ENCODE data around the gene PXDN. TPM values are rescaled to one million over a fixed set of nuclear protein-coding genes. Genes with fewer than 3 reads are reported as not detected.

The PXDN gene
- total and polyA plus RNA-seq, 9 of the 15 experiments (the other 6 are each of a cell fraction or from before 2014, with no cell fraction given), result 0.49 TPM; not detected in 8

DNA sequence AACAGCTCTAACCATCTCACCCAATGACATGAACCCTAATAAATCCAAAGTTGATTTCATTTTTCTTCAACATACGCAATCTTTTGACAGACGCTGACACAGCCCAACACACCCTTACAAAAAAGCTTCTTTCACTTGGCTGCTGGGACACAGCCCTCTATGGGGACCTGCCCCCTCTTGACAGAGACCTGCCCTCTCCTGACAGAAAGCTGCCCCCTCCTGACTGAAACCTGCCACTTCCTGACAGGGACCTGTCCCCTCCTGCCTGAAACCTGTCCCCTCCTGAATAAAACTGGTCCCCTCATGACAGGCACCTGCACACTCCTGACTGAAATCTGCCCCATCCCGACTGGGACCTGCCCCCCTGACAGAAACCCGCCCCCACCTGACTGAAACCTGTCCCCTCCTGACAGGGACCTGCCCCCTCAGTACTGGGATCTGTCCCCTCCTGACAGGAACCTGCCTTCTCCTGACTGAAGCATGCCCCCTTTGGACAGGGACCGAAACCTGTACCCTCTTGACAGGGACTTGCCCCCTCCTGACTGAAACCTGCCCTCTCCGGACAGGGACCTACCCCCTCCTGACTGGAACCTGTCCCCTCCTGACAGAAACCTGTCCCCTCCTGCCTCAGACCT is 87.9 kb downstream of the PXDN start:
- TF ChIP-seq, protein P1, sequence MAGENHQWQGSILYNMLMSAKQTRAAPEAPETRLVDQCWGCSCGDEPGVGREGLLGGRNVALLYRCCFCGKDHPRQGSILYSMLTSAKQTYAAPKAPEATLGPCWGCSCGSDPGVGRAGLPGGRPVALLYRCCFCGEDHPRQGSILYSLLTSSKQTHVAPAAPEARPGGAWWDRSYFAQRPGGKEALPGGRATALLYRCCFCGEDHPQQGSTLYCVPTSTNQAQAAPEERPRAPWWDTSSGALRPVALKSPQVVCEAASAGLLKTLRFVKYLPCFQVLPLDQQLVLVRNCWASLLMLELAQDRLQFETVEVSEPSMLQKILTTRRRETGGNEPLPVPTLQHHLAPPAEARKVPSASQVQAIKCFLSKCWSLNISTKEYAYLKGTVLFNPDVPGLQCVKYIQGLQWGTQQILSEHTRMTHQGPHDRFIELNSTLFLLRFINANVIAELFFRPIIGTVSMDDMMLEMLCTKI (IDR thresholded peaks at IDR 0.05; ENCODE audit: partially characterized antibody), result no peak
- TF ChIP-seq, protein P2, sequence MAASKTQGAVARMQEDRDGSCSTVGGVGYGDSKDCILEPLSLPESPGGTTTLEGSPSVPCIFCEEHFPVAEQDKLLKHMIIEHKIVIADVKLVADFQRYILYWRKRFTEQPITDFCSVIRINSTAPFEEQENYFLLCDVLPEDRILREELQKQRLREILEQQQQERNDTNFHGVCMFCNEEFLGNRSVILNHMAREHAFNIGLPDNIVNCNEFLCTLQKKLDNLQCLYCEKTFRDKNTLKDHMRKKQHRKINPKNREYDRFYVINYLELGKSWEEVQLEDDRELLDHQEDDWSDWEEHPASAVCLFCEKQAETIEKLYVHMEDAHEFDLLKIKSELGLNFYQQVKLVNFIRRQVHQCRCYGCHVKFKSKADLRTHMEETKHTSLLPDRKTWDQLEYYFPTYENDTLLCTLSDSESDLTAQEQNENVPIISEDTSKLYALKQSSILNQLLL (CRISPR knock-in tag; IDR thresholded peaks at IDR 0.05; ENCODE audit: borderline replicate concordance), result no peak
- TF ChIP-seq ZNF76 (CRISPR knock-in tag; IDR thresholded peaks at IDR 0.05; ENCODE audit: borderline replicate concordance), result no peak
- TF ChIP-seq, protein P3, sequence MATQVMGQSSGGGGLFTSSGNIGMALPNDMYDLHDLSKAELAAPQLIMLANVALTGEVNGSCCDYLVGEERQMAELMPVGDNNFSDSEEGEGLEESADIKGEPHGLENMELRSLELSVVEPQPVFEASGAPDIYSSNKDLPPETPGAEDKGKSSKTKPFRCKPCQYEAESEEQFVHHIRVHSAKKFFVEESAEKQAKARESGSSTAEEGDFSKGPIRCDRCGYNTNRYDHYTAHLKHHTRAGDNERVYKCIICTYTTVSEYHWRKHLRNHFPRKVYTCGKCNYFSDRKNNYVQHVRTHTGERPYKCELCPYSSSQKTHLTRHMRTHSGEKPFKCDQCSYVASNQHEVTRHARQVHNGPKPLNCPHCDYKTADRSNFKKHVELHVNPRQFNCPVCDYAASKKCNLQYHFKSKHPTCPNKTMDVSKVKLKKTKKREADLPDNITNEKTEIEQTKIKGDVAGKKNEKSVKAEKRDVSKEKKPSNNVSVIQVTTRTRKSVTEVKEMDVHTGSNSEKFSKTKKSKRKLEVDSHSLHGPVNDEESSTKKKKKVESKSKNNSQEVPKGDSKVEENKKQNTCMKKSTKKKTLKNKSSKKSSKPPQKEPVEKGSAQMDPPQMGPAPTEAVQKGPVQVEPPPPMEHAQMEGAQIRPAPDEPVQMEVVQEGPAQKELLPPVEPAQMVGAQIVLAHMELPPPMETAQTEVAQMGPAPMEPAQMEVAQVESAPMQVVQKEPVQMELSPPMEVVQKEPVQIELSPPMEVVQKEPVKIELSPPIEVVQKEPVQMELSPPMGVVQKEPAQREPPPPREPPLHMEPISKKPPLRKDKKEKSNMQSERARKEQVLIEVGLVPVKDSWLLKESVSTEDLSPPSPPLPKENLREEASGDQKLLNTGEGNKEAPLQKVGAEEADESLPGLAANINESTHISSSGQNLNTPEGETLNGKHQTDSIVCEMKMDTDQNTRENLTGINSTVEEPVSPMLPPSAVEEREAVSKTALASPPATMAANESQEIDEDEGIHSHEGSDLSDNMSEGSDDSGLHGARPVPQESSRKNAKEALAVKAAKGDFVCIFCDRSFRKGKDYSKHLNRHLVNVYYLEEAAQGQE (IDR thresholded peaks at IDR 0.05; ENCODE audit: borderline replicate concordance), result no peak
- TF ChIP-seq, protein P3 (CRISPR knock-in tag; IDR thresholded peaks at IDR 0.05; ENCODE audit: low read depth), result no peak
- no peak for TF ChIP-seq ZNF347 (CRISPR knock-in tag; IDR thresholded peaks at IDR 0.05; ENCODE audit: low read depth)
- no peak for TF ChIP-seq SMAD4 (CRISPR knock-in tag; conservative IDR thresholded peaks at IDR 0.05)
- no peak overlapping the region for H2AFZ ChIP-seq (ENCODE audit: low read depth, low read length)
- ChIA-PET CTCF (ENCODE audit: low intra/inter-chr PET ratio) (no interaction called here), POLR2A (no interaction called here)
- no peaks in the 10 kb centered on the region for H3K9me1 ChIP-seq (ENCODE audit: control insufficient read depth, insufficient read depth, low read length)
- WGBS (ENCODE audit: insufficient coverage, low coverage, missing lambda C conversion rate), result 12% methylated on average over 4 of the region's 6 CpGs
- no peaks in the 10 kb centered on the region for H3K79me2 ChIP-seq (ENCODE audit: control insufficient read depth, insufficient read depth, low read length)
- H3K27ac ChIP-seq (ENCODE audit: extremely low read depth, low read depth, low read length), result no peak overlapping the region
- no peak overlapping the region for H3K9ac ChIP-seq (ENCODE audit: insufficient read depth in 1 of 2, low read depth in 2 of 2, low read length in 2 of 2)
- no peaks in the 10 kb centered on the region for H3K4me1 ChIP-seq (replicated peaks in 1 of 2; ENCODE audit: control insufficient read depth in 2 of 2, insufficient read depth in 2 of 2, low read length in 2 of 2)
- H3K36me3 ChIP-seq (ENCODE audit: control insufficient read depth, insufficient read depth, low read length), result no peaks in the 10 kb centered on the region
- FAIRE-seq (no peak), DNase-seq (ENCODE audit: extremely low read depth in 1 of 4, low spot score in 3 of 4) (no peak), ATAC-seq (peak; percentile 60)
- no TSS peak for BruUV-seq (replicated peaks)
- H4K20me1 ChIP-seq (replicated peaks; ENCODE audit: control insufficient read depth, insufficient read depth, low read length), result no peaks in the 10 kb centered on the region; the same call in 1 of the 2 replicates
- H3K27me3 ChIP-seq (ENCODE audit: control insufficient read depth in 2 of 2, insufficient read depth in 2 of 2, low read length in 2 of 2), result peaks cover 4 to 17% of the 10 kb centered on the region in 2 experiments; a peak in 3 of 5 replicates
- in situ Hi-C loops (cut with MboI), result no loop called here
- H3K4me3 ChIP-seq, result no peak overlapping the region
- H3K4me2 ChIP-seq (ENCODE audit: insufficient read depth, low read length), result no peak overlapping the region
- no peaks in the 10 kb centered on the region for H3K9me3 ChIP-seq (replicated peaks; ENCODE audit: control insufficient read depth, insufficient read depth, low read depth, low read length)
- intact Hi-C loops (cut with micrococcal nuclease), result no loop called here

Data from K562 (cell line).